HEK293 (cell line): ENCODE measurements around the gene SLC35B3.
A peak's percentile ranks its signal among the peaks of the same experiment; 100 is the strongest.

Experiments used
- HOXC10 ChIP-seq: sonication (generic); formaldehyde crosslinking; IDR thresholded peaks from 2 replicates; pipeline ENCODE4 v1.8.1; 2023; ENCODE audit warnings: mild to moderate bottlenecking, missing genetic modification reagents
- KLF8 ChIP-seq: fragments of 450-650 bp; formaldehyde crosslinking; IDR thresholded peaks from 2 replicates; pipeline ENCODE4 v1.5.1; 2016; ENCODE audit warnings: missing biosample characterization, missing genetic modification characterization
- OVOL3 ChIP-seq: fragments of 450-650 bp; formaldehyde crosslinking; IDR thresholded peaks from 2 replicates; pipeline ENCODE4 v1.5.1; 2016; ENCODE audit warnings: missing biosample characterization, missing genetic modification characterization
- PRDM1 ChIP-seq: fragments of 450-650 bp; formaldehyde crosslinking; IDR thresholded peaks from 2 replicates; pipeline ENCODE4; 2016; ENCODE audit warnings: missing biosample characterization, missing genetic modification characterization
- SALL2 ChIP-seq: fragments of 450-650 bp; formaldehyde crosslinking; IDR thresholded peaks from 2 replicates; pipeline ENCODE4 v1.5.0; 2017; ENCODE audit warnings: missing biosample characterization, mild to moderate bottlenecking, missing genetic modification characterization, borderline replicate concordance
- SCRT1 ChIP-seq: fragments of 450-650 bp; formaldehyde crosslinking; IDR thresholded peaks from 2 replicates; pipeline ENCODE4 v1.5.1; 2016; ENCODE audit warnings: missing biosample characterization, missing genetic modification characterization, borderline replicate concordance
- SCRT2 ChIP-seq: fragments of 450-650 bp; formaldehyde crosslinking; IDR thresholded peaks from 2 replicates; pipeline ENCODE4 v1.5.1; 2016; ENCODE audit warnings: missing biosample characterization, missing genetic modification characterization
- SETDB1 ChIP-seq: IDR thresholded peaks from one replicate; pipeline ENCODE4 v1.6.1; 2017; ENCODE audit warnings: mild to moderate bottlenecking, low read length, moderate library complexity, mixed read lengths; ENCODE audit not compliant: insufficient read length
- SP2 ChIP-seq: fragments of 450-650 bp; formaldehyde crosslinking; IDR thresholded peaks from 2 replicates; pipeline ENCODE4 v1.5.1; 2016; ENCODE audit warnings: missing biosample characterization, missing genetic modification characterization
- TRIM28 ChIP-seq: IDR thresholded peaks from 2 replicates; pipeline ENCODE4 v1.6.1; 2011; ENCODE audit warnings: low read length, control low read depth, borderline replicate concordance
- ZBTB7A ChIP-seq: fragments of 450-650 bp; formaldehyde crosslinking; IDR thresholded peaks from 2 replicates; pipeline ENCODE4 v1.5.1; 2016; ENCODE audit warnings: low read depth, missing biosample characterization, missing genetic modification characterization
- ZEB2 ChIP-seq: fragments of 450-650 bp; formaldehyde crosslinking; IDR thresholded peaks from 2 replicates; pipeline ENCODE4 v1.5.1; 2016; ENCODE audit warnings: missing biosample characterization, missing genetic modification characterization
- ZNF214 ChIP-seq: fragments of 450-650 bp; formaldehyde crosslinking; IDR thresholded peaks from 2 replicates; pipeline ENCODE4 v1.5.1; 2017; ENCODE audit warnings: missing biosample characterization, mild to moderate bottlenecking, missing genetic modification characterization, borderline replicate concordance
- ZNF24 ChIP-seq: fragments of 450-650 bp; formaldehyde crosslinking; IDR thresholded peaks from 2 replicates; pipeline ENCODE4 v1.5.1; 2016; ENCODE audit warnings: missing biosample characterization, missing genetic modification characterization
- ZNF423 ChIP-seq: fragments of 450-650 bp; formaldehyde crosslinking; IDR thresholded peaks from 2 replicates; pipeline ENCODE4 v1.5.1; 2016; ENCODE audit warnings: missing biosample characterization, missing genetic modification characterization
- ZNF561 ChIP-seq: fragments of 450-650 bp; IDR thresholded peaks from 2 replicates; pipeline ENCODE4 v1.5.1; 2018; ENCODE audit warnings: missing biosample characterization, missing genetic modification characterization, borderline replicate concordance
- ZNF830 ChIP-seq: fragments of 450-650 bp; IDR thresholded peaks from 2 replicates; pipeline ENCODE4 v1.5.0; 2018; ENCODE audit warnings: missing biosample characterization, missing genetic modification characterization, low read depth, mild to moderate bottlenecking, moderate library complexity
- ZSCAN30 ChIP-seq: fragments of 450-650 bp; IDR thresholded peaks from 2 replicates; pipeline ENCODE4 v1.5.1; 2018; ENCODE audit warnings: missing biosample characterization, mild to moderate bottlenecking, missing genetic modification characterization, moderate library complexity
- TF ChIP-seq, protein P1 (sequence below): fragments of 450-650 bp; formaldehyde crosslinking; IDR thresholded peaks from 2 replicates; pipeline ENCODE4 v1.5.1; 2017; ENCODE audit warnings: missing biosample characterization, mild to moderate bottlenecking, missing genetic modification characterization, moderate library complexity
- TF ChIP-seq, protein P2 (sequence below): fragments of 450-650 bp; formaldehyde crosslinking; IDR thresholded peaks from 2 replicates; pipeline ENCODE4 v1.5.1; 2016; ENCODE audit warnings: missing biosample characterization, missing genetic modification characterization
- TF ChIP-seq, protein P3 (sequence below): fragments of 450-650 bp; formaldehyde crosslinking; IDR thresholded peaks from 2 replicates; pipeline ENCODE4 v1.5.1; 2016; ENCODE audit warnings: missing biosample characterization, missing genetic modification characterization
- TF ChIP-seq, protein P4 (sequence below): fragments of 450-650 bp; formaldehyde crosslinking; IDR thresholded peaks from 2 replicates; pipeline ENCODE4 v1.5.1; 2016; ENCODE audit warnings: missing biosample characterization, missing genetic modification characterization
- TF ChIP-seq, protein P5 (sequence below): fragments of 450-650 bp; formaldehyde crosslinking; IDR thresholded peaks from 2 replicates; pipeline ENCODE4 v1.5.1; 2017; ENCODE audit warnings: missing biosample characterization, missing genetic modification characterization
- TF ChIP-seq, protein P6 (sequence below): fragments of 450-650 bp; formaldehyde crosslinking; IDR thresholded peaks from 2 replicates; pipeline ENCODE4 v1.5.1; 2016; ENCODE audit warnings: missing biosample characterization, missing genetic modification characterization
- TF ChIP-seq, protein P7 (sequence below): fragments of 450-650 bp; IDR thresholded peaks from 2 replicates; pipeline ENCODE4 v1.5.1; 2018; ENCODE audit warnings: missing biosample characterization, missing genetic modification characterization

The SLC35B3 gene

DNA sequence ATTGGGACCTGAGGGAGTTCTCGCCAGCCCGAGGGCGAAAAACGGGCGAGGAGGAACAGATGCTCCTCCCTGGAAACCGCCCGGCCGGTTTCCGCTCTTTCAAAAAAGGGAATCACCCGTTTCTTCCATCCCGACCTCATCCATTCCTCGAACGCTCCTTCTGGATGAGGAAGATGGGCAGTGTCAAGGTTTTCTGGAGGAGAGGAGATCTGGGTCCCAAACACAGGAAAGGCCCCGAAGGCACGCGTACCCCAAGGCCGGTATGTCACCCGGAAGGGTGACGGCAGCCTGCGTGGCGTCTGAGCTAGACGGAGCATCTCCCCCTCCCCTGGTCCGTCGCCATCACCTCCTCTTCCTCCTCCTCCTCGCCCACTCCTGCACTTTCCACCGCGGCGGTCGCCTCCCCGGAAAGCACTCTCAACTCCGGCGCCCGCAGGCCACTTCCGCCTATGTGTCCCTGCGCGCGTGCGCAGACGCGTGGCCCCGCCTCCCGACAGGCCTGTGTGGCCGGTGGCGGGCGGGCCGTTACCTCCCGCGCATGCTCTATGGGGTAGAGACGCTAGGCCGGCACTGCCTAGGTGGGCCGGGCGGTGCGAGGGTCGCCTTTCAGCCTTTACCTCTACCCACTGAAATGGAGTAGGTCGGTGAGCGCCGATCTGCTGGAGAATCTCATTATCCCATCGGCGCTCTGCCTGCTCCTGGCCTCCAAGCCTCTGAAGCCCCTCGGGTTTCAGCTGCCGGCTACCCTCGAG is at the start of gene SLC35B3 (continued):
- TF ChIP-seq, protein P1, sequence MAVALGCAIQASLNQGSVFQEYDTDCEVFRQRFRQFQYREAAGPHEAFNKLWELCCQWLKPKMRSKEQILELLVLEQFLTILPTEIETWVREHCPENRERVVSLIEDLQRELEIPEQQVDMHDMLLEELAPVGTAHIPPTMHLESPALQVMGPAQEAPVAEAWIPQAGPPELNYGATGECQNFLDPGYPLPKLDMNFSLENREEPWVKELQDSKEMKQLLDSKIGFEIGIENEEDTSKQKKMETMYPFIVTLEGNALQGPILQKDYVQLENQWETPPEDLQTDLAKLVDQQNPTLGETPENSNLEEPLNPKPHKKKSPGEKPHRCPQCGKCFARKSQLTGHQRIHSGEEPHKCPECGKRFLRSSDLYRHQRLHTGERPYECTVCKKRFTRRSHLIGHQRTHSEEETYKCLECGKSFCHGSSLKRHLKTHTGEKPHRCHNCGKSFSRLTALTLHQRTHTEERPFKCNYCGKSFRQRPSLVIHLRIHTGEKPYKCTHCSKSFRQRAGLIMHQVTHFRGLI: no peak
- TF ChIP-seq, protein P2, sequence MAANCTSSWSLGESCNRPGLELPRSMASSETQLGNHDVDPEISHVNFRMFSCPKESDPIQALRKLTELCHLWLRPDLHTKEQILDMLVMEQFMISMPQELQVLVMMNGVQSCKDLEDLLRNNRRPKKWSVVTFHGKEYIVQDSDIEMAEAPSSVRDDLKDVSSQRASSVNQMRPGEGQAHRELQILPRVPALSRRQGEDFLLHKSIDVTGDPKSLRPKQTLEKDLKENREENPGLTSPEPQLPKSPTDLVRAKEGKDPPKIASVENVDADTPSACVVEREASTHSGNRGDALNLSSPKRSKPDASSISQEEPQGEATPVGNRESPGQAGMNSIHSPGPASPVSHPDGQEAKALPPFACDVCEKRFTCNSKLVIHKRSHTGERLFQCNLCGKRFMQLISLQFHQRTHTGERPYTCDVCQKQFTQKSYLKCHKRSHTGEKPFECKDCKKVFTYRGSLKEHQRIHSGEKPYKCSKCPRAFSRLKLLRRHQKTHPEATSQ: 0 out of 2 replicates have a peak, but pooled peaks have one; percentile 37
- TF ChIP-seq, protein P3, sequence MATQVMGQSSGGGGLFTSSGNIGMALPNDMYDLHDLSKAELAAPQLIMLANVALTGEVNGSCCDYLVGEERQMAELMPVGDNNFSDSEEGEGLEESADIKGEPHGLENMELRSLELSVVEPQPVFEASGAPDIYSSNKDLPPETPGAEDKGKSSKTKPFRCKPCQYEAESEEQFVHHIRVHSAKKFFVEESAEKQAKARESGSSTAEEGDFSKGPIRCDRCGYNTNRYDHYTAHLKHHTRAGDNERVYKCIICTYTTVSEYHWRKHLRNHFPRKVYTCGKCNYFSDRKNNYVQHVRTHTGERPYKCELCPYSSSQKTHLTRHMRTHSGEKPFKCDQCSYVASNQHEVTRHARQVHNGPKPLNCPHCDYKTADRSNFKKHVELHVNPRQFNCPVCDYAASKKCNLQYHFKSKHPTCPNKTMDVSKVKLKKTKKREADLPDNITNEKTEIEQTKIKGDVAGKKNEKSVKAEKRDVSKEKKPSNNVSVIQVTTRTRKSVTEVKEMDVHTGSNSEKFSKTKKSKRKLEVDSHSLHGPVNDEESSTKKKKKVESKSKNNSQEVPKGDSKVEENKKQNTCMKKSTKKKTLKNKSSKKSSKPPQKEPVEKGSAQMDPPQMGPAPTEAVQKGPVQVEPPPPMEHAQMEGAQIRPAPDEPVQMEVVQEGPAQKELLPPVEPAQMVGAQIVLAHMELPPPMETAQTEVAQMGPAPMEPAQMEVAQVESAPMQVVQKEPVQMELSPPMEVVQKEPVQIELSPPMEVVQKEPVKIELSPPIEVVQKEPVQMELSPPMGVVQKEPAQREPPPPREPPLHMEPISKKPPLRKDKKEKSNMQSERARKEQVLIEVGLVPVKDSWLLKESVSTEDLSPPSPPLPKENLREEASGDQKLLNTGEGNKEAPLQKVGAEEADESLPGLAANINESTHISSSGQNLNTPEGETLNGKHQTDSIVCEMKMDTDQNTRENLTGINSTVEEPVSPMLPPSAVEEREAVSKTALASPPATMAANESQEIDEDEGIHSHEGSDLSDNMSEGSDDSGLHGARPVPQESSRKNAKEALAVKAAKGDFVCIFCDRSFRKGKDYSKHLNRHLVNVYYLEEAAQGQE: peak; percentile 42; the same call in 1 of the 2 replicates
- TF ChIP-seq ZEB2 (peak; percentile 57), ZNF423 (tag by site-specific recombination) (no peak), ZNF214 (tag by site-specific recombination) (no peak), SP2 (tag by site-specific recombination) (peak; percentile 97), PRDM1 (tag by site-specific recombination) (peak; percentile 73), TRIM28 (no peak), SCRT2 (no peak), ZNF24 (0 out of 2 replicates have a peak, but pooled peaks have one; percentile 34), ZNF561 (tag by site-specific recombination) (peak; percentile 90), ZNF830 (tag by site-specific recombination) (no peak), SALL2 (tag by site-specific recombination) (no peak), HOXC10 (CRISPR knock-in tag) (no peak), SETDB1 (peak; percentile 14), ZSCAN30 (no peak), SCRT1 (tag by site-specific recombination) (no peak), KLF8 (tag by site-specific recombination) (peak; percentile 6; the same call in 1 of the 2 replicates), ZBTB7A (tag by site-specific recombination) (no peak), OVOL3 (tag by site-specific recombination) (peak; percentile 57; the same call in 1 of the 2 replicates)
- TF ChIP-seq, protein P4, sequence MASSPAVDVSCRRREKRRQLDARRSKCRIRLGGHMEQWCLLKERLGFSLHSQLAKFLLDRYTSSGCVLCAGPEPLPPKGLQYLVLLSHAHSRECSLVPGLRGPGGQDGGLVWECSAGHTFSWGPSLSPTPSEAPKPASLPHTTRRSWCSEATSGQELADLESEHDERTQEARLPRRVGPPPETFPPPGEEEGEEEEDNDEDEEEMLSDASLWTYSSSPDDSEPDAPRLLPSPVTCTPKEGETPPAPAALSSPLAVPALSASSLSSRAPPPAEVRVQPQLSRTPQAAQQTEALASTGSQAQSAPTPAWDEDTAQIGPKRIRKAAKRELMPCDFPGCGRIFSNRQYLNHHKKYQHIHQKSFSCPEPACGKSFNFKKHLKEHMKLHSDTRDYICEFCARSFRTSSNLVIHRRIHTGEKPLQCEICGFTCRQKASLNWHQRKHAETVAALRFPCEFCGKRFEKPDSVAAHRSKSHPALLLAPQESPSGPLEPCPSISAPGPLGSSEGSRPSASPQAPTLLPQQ: peak; percentile 34; the same call in 1 of the 2 replicates
- TF ChIP-seq, protein P5, sequence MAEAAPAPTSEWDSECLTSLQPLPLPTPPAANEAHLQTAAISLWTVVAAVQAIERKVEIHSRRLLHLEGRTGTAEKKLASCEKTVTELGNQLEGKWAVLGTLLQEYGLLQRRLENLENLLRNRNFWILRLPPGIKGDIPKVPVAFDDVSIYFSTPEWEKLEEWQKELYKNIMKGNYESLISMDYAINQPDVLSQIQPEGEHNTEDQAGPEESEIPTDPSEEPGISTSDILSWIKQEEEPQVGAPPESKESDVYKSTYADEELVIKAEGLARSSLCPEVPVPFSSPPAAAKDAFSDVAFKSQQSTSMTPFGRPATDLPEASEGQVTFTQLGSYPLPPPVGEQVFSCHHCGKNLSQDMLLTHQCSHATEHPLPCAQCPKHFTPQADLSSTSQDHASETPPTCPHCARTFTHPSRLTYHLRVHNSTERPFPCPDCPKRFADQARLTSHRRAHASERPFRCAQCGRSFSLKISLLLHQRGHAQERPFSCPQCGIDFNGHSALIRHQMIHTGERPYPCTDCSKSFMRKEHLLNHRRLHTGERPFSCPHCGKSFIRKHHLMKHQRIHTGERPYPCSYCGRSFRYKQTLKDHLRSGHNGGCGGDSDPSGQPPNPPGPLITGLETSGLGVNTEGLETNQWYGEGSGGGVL: peak; percentile 72
- TF ChIP-seq, protein P6, sequence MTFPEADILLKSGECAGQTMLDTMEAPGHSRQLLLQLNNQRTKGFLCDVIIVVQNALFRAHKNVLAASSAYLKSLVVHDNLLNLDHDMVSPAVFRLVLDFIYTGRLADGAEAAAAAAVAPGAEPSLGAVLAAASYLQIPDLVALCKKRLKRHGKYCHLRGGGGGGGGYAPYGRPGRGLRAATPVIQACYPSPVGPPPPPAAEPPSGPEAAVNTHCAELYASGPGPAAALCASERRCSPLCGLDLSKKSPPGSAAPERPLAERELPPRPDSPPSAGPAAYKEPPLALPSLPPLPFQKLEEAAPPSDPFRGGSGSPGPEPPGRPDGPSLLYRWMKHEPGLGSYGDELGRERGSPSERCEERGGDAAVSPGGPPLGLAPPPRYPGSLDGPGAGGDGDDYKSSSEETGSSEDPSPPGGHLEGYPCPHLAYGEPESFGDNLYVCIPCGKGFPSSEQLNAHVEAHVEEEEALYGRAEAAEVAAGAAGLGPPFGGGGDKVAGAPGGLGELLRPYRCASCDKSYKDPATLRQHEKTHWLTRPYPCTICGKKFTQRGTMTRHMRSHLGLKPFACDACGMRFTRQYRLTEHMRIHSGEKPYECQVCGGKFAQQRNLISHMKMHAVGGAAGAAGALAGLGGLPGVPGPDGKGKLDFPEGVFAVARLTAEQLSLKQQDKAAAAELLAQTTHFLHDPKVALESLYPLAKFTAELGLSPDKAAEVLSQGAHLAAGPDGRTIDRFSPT: peak; percentile 90
- TF ChIP-seq, protein P7, sequence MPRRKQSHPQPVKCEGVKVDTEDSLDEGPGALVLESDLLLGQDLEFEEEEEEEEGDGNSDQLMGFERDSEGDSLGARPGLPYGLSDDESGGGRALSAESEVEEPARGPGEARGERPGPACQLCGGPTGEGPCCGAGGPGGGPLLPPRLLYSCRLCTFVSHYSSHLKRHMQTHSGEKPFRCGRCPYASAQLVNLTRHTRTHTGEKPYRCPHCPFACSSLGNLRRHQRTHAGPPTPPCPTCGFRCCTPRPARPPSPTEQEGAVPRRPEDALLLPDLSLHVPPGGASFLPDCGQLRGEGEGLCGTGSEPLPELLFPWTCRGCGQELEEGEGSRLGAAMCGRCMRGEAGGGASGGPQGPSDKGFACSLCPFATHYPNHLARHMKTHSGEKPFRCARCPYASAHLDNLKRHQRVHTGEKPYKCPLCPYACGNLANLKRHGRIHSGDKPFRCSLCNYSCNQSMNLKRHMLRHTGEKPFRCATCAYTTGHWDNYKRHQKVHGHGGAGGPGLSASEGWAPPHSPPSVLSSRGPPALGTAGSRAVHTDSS (tag by site-specific recombination): peak; percentile 89
